Activated gamma-delta T cell (primary cell): ENCODE data around the gene HMX1.

Experiments used
- DNase-seq: peaks from one replicate; lab custom pipeline; 2025; lab: John Stamatoyannopoulos, UW

Gene HMX1

DNA sequence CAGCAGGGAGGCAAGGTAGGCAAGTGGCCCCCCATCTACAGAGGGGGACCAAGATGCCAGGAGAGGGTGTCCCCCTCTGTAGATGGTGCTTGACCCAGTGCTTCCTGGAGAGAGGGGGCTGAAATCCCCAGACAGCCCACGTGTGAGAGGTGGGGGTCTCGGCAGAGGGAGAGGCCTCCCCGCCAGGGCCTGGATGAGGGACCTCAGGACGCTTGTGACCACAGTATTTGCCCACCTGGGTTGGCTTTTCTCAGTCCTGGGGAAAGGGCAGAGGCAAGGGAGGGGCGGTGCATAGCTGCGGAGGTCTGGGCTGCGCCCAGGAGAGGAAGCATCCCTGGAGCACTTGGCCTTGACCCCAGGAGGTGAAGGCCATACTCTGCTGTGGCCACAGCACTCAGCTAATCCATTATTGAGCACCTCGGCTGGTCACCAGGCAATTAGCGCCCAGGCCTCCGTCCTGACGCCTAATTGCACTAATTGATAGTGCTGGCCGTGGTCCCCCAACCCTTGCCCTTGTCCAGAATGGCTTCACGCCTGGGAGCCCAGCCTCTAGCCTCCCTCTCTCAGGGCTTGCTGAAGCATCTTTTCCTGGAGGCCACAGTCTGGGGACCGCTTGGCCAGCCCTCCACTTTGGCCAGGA is 30.7 kb downstream of the HMX1 start:
- DNase-seq = no peak

DNA sequence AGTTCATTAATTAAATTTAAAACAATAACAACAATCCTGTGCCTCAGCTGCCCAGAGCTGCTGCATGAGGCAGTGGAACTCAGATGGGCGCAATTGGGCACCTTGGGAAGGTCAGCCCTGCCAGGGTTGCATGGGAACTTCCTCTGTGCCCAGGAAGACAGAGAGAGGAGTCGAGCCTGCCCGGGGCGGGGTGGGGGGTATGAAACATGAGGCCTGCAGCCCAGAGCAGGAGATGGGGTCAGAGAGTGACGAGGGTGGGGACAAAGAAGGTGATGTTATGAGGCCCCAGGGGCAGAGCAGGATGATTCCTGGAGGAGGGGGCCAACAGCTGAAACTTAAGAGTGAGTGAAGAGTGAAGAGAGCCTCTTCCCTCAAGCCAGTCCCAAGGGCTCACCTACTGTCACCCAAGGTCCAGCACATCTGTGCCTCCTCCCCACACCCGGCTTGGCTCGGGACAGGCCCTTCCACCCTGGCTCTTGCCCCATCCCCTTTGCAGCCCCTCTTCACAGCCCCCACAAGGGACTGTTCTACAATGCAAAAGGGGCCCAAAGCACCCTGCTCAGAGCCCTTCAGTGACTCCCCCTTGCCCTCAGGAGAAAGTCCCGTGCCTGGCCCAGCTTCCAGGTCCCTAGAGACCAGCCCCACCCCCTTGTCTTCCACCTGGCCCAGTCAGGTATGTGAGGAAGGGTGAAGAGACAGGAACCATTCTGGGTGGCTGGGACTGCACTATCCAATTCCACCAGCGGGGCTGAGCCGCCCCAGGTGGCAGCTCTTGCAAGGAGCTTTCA is 31.4 kb downstream of the HMX1 start:
- DNase-seq = no peak

DNA sequence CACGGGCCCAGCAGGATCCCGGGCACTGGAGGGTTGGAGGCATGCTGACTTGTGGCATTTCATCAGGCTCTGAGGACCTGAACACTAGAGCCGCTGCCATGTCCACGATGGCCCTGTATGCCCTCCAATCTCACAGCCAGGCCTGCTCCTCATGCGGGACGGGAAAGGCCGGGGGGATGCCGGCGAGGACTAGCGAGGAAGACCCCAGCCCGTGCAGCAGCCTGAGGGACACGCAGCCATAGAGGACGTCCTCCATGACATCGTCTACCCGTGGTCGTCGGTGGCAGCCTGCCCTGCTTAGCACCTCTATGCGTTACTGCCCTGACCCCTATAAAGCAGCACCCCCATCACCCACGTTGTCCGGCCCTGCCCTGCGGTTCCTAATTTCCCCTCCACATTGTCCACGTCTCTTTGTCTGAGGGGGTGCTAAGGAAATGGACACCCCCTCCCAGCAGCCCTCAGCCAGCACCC is 32.6 kb downstream of the HMX1 start:
- no peak for DNase-seq

DNA sequence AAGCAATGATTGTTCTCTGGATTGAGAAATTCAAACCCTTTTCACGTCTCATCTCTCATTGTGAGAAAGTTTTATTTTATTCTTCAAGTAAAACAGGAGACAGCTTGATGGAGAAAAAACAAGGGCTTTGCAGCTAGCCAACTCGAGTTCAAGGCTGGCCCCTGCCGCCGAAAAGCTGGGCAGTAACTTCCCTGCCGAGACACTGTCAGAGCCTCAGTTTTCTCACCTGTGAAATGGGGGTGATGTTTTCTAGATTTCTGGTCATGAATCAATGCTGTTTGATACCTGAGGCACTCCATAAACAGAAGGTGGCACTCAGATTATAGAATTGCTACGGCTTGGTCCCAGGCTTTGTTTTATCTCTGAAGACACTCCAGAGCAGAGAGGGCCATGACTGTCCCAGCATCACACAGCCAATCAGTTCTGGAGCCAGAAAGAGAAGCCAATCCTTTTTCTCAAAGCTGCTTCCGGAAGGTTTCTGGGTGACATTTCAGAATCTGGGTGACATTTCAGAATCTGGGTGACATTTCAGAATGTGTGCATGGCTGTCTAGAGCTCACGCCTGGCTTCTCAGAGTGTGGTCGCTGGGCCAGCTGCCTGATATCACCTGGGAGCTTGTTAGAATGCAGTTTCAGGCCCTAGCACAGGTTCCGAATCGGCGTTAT is 33.2 kb downstream of the HMX1 start:
- DNase-seq = no peak

DNA sequence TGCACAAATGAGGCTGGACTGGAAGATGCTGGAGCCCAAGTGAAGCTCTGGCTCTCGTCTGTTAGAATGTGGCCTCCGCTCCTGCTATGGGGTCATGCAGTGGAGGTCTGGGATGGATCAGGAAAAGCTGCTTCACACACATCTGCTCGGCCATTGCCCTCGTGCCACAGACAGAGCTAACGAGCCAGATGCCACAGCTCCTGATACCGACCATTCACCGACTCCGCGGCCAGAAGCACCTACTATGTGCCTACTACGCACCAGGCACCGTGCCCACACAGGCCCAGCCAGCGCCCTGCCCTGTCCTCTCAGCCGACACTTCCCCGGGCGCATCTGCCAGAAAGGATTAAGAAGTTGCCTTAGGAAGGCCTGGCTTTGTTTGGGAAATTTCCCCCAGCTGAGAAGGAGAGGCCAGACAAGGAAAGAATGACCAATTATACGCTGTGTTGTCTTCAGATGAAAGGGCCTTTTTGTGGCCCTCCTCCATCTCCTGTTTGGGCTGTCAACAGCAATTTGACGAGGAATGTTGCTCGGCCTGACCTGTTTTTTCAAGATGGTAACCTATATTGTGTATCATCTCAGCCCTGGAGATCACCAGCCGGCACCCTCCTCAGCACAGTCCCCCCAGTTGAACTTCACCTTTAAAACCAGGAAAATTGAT is 34.3 kb downstream of the HMX1 start:
- DNase-seq = no peak

DNA sequence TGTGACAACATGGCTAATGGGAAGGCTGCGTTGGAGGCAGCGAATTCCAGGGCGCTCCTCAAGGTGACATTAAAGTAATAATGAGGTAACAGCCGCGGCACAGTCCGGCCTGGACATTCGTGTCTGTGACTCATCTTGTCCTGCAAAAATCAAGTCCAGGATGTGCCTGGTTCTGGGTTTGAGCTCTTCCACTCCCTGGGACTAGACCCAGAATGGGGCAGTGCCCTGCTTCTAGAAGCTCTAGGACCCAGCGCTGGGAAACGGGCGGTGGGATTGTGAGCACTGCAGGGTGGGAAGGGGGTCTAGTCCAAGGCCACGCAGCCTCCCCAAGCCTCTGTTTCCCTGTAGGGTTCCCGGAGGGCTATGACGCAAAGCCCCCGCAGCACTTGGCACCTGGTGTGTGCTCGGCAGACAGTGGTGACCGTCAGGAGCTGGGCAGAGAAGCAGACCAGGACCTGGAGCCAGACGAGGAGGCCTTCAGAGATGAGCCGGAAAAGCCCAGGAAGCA is 34.9 kb downstream of the HMX1 start:
- no peak for DNase-seq

DNA sequence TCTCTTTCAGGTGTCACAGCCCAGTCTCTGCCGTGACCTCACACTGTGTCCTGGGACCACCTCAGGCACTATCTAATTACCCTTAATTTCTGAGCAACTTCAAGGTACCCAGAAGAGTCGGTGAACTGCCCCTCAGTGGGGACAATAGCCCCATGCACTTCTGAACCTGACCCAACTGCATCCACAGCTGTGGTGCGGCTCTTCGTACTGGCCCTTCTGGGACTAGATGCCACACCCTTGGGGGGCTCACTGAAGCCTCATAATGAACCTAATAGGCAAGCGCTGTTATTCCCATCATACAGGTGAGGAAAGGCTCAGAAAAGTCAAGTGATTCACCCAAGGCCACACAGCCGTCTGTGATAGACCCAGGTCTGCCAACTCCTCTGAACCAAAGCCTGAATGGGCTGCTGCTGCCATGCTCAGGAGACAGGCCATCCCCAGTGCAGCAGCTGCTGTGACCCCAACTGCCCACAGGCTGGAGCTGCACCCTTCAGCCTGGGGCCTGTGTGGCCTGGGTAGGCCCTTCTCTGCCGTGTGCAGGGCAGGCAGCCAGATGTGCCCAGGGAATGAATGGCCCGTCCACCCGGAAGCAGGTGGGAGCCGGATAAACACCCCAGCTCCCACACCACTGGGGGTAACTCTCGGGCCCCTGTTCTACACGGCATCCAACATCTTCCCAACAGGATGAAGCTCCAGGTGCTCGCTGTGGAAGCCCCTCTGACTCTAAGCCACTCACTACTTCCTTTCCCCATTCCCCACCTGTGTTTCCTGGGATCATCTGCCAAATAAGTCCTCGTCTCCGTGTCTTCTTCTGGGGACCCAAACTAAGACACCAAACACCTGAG is 35.9 kb downstream of the HMX1 start:
- DNase-seq = no peak

DNA sequence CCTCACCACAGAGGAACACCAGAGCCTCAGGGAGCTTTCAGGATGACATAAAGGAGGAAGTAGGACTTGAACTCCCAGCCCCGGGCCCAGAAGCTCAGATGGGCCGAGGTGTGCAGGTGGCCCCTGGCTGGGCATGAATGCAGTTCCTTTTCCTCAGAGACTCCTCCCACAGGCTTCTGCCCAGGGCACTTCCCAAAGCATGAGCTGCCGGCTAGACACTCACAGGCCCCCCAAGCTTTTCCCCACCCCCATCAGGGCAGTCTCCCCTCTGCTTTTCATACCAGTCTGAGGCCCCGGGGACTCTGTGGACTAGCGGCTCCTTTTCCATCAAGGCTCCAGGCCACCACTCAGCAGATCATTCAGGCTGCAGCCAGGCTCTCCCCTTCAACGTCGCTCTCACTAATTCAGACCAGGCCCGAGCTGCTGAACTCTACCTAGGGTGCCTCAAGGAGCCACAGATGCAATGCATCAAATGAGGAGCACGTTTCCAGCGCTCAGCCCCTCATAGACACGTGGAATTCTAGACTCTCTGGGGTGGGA is 36.9 kb downstream of the HMX1 start:
- DNase-seq = no peak

DNA sequence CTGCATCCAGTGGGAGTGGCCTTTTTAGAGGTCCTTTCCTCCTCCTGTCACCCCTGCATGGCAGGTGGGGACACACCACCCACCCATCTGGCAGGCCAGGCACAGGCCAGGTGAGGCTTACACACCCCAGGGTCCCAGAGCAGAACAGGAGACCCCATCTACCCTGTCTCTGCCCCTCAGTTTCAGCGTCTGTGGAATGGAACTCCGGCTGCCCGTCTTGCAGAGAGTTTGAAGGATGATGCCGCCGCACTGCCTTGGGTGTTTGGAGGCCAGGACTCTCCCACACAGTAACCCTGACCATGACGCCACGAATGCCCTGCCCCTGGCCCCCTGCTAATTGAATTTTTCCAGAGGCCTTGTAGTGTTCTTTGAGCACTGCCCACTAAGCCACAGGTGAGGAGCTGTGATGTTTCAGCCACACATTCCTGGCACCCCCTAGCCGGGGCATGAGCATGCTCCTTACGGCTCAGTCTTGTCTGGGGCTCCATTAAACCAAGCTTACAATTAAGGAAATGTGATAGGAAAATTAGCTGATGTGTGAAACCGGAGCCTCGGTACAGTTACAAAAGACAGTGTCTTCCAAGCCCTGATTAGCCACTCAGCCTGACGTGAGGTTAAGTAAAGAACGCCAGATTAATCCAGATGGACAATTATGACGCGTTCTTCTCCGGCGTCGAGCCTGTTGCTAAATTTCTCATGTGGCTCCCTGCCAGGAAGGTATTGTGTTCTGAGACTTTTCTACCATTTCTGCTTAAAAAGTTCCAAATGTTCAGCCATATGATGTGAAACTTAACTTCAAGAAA is 39.3 kb downstream of the HMX1 start:
- no peak for DNase-seq

DNA sequence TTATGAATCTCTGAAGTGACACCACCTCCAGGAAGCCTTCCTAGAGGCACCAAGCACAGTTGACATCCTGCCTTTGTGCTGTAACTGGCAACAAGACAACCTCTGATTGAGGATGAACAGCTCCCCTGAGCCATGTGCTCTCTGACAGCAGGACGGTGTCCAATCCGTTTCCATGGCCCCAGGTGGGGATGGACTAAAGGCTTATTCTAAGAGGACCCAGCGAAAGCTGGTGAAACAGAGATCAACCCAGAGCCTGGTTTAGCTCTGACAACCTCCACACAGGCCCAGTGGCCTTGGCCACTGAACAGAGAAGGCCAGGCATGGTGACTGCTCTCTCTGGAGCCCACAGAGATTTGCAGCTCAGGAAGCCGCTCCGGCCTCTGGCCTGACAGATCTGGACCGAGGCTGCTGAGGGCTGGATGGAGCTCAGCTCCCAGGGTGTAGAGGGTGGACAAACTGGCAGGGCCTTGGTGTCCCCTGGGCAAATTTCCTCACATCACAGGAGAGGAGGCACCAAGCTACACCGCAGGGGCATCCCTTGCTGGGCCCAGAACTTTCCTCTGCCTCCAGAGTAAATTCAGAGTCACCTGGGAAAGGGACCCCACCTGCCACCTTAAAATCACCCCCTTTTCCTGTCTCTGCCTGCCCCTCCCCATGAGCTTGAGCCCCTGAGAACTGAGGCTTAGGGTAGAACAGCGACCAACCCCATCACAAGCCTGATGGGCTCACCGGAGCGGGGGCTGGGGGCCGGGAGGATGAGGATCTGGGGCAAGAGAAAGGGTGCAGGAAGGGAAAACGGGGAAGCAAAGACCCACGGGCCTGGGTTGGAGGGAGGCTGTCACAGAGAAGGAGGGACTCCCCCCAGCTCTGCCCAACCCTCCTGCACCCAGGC is 40.2 kb downstream of the HMX1 start:
- DNase-seq = no peak

DNA sequence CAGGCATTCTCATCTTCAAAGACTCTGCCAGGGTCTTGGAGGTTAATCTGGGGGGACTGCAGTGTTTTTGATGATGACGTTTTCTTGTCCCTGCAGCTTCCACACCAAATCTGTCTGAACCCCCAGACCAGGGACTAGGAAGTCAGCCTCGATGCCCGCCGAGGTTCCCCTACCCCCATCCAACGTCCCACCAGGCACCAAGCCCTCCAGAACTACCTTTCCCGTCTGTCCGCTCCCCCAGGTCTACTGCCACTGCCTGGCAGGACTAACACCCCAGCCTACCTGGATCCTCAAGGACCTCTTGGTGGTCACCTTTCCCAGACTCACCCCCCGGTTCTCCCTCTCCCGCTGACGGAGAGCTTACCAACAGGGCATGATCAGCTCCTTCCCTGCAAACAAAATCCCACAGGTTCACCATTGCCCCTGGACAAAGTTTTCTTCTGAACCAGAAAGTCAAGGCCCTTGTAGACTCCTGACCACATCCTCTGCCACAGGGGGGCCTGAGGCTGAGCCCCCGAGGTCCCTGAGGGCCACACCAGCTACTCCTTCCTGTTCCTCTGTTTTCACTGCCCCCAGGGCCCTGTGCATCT is 40.9 kb downstream of the HMX1 start:
- DNase-seq = no peak

DNA sequence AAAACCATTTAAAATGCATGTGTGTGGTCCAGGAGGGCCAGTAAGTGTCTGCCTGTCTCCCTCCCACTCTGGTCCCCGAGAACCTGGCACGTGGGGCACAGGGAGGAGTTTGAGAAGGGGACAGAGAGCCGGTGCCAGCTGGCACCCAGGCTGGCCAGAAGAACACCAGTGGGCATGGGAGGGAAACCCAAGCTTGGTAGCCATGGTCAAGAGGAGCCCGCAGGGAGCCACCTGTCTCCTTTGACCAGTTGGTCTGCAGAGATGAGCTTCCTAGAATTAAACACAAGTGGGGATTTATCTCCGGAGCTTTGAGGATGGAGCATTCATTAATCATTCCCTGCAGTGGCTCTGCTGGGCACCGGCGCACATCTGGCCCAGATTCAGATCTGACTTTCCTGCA is 41.6 kb downstream of the HMX1 start:
- DNase-seq = no peak

DNA sequence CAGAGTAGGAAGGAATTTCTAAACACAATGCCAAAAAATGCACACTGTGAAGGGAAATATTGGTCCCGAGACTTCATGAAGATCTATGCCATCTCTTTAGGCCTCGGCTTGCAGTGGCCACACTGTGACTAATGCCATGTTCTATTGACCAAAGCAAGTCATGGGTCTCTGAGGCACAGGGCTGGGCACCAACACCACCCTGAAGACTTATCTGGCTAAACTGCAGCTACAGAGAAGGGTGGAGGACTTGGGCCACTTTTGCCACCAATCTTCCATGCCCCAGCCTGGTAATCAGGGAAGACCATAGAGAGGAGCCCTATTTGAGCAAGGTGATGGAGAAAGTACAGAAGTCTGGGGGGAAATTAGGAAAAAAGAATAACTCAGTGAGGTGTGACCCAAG is 42.1 kb downstream of the HMX1 start:
- DNase-seq = no peak

DNA sequence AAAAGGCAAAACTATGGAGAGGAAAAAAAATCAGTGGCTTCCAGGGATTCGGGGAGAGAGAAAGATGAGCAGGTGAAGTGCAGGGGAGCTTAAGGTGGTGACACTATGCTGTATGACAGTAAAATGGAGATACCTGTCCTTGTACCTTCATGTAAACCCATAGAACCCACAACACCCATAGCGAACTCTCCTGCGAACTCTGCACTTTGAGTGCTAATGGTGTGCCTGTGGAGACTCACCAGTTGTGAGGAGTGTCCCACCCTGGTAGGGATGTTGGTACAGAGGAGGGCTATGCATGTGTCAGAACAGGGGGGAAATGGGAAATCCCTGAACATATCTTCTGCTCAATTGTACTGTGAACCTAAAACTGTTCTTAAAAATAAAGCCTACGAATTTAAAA is 42.8 kb downstream of the HMX1 start:
- no peak for DNase-seq

DNA sequence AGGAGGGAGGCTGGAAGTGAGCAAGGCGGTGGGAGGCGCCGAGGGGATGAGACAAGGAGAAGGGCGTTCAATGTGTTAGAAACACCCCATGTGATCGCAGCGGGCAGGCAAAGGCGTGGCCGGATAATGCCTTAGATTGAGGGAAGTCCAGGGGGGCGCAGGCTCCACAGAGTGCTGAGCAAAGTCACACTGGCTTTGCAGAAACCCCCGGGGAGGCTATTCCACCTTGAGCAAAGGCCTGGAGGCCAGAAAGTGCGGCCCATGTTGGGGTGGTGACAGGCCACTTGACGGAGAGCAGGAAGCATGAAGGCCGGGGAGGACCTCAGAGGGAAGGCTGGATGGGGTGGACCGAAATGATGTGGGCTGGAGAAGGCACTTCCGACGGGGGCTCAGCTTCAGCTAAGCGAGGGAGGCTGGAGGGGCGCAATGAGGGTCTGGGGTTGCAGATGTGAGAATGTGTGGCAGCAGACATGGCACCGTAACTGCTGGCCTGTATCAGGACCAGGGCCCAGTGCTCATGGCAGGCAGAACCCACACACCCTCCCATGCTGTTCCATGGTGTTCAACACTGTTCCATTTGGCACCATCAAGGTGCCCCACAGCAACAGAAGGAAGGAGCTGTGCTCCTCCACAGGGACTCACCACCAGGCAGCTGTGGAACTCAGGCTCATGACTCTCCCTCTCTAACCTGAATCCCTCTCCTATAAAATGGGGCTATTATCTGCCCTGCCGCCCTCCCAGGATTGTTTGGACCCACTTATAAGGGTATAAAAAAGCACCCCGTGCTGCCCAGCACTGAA is 50.3 kb downstream of the HMX1 start:
- no peak for DNase-seq

DNA sequence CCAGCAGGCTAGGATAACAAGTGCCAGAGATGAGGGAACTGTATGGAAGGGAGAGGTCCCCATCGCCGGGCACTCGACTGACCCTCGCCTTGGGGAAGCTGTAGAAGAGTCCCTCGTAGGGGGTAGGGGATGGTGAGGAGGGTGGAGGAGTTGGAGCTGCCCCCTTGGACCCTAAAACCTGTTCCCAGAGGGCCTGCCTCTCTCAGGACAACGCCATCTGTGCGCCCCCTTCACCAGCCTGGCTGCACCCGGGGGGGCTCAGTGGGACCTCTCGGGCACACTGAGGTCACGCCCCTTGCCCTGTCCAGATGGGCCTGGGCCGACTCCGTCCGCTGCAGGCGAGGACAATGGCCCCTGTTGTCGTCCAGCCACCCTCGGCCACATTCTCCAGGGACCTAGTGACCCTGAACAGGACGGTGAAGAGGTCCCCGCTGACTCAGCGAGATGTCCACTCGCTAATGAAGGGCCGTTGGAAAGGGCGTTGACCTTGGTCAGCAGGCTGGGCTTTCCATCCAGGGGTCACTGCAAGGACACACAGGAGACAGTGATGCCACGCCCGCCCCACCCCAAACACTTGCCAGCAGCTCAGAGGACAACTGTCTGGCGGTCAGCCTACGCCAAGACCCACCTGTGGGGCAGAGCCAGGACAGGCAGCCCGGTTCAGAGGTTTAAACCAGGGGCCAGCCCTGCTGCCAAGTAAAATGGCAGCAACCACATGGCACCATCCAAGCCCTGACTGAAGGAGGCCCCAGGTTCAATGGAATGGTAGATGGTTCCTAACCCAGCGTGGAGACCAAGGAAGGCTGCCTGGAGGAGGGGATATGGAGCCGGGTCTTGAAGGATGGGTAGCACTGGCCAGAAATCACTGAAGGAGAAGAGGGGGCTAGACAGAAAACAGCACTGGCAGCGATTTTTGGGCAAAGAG is 51.2 kb downstream of the HMX1 start:
- DNase-seq = no peak
